Hematopoietic multipotent progenitor cell treated with erythropoietin and hydrocortisone succinate and interleukin-3 and kit ligand, for 6 days (in vitro differentiated cells): ENCODE measurements around the gene DECR2.
"Not testable (repeated sequence)": the region's sequence is repeated elsewhere in the genome, so short reads cannot be mapped to it uniquely, and the experiment has no call there.

ENCODE experiments used
- DNase-seq: peaks from one replicate; pipeline ENCODE4 v3.0.0-alpha.2; 2015

The DECR2 gene

DNA sequence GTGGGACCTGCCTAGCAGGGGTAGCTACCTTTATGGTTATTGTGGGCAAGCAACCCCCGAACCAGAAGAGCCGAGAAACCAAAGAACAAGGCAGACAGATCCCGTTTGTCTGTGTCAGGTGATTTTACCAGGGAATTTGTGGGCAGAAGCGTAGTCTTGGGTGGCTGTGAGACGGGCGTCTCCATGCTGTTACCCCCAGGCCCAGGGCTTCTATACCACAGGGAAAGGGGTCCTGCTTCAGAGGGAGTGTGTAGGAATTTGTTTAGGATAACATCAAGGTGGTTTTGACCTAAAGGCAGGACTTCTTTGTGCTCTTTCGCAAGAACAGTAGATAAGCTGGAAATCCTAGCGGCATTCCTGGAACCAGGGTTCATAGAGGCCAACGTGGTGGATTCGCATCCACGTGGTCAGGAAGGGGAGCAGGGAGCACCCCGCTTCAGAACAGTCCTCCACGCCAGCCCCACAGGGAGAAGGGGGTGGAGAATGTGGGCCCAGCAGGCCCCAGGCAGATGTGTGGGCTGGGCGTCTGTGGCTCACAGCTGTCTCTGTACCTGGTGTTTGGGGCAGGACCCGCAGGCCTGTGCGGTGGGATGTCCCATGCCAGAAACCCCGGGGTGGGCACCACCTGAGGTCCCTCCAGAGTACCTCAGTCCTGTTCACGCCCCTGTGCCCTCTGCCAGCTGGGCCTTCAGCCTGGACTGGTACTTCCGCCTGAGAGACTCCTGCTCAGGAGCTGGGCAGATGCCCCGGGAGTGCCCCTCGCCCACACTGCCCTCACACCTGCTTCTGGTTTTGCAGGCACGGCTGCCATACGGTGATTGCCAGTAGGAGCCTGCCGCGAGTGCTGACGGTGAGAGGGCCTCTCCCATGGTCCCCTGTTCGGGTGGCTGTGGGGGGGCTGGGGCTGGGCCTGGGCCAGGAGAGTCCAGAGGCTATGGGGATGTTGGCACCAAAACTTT lies 4.1 kb downstream of the DECR2 start:
- DNase-seq: peak; percentile 4

DNA sequence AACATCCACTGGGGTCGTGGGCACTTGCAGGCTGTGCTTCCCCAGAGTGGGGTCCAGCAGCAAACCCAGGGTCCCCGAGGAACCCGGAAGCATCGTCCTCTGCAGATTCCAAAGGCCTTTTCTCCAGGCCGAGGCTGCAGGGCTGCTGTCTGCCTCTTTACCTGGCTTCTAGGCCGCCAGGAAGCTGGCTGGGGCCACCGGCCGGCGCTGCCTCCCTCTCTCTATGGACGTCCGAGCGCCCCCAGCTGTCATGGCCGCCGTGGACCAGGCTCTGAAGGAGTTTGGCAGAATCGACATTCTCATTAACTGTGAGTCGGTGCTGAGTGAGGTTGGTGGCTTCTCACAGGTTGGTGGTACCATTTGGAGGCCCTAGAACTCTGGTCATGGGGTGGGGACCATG lies 5.6 kb downstream of the DECR2 start:
- no peak for DNase-seq

DNA sequence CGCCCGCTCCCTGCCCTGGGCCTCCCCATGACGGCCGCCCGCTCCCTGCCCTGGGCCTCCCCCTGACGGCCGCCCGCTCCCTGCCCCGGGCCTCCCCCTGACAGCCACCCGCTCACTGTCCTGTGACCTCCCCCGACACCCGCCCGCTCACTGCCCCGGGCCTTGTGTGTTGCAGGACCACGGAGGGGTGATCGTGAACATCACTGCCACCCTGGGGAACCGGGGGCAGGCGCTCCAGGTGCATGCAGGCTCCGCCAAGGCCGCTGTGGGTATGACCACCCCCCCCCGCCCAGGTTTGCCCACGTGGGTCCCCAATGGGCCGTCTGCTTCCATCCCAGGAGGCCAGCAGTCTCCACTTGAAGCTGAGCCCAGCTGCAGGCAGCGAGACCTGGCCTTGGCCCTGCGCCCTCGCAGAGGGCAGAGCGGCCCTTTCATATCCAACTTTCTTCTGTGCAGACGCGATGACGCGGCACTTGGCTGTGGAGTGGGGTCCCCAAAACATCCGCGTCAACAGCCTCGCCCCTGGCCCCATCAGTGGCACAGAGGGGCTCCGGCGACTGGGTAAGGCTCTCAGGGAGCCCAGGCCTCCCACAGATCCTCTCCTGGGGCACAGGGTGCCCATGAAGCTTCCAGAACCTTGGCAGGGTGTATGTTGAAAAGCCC lies 9.0 kb downstream of the DECR2 start:
- no peak for DNase-seq

DNA sequence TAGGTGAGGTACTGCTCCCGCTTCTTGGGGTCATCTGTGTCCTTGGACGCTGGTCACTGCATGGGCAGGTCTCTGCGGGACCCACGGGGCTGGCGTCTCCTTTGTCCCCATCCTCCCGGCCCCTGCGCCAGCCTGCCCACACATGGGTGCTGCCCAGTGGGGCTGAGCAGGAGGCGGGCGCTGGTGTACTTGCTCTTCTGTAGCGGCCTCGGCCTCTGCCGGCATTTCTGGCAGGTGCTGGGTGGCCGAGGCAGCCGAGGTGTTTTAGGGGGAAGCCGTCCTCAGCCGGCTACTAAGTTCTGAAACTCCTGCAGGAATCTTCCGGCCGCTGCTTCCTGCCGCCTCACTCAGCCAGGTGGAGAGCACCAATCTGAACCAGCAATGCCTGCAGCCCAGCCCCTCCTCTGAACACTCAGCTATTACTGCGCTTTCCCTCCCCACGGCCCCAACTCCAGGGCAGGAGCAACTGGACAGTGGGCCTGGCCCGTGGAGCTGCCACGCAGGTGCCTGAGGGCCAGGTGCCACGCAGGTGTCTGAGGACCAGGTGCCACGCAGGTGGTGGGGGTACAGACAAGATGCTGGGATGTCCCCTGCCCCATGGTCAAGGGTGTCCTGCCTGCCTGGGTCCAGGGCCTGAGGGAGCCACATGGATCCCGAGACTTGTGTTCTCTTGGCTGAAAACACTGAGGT lies 10.0 kb downstream of the DECR2 start:
- no peak for DNase-seq

DNA sequence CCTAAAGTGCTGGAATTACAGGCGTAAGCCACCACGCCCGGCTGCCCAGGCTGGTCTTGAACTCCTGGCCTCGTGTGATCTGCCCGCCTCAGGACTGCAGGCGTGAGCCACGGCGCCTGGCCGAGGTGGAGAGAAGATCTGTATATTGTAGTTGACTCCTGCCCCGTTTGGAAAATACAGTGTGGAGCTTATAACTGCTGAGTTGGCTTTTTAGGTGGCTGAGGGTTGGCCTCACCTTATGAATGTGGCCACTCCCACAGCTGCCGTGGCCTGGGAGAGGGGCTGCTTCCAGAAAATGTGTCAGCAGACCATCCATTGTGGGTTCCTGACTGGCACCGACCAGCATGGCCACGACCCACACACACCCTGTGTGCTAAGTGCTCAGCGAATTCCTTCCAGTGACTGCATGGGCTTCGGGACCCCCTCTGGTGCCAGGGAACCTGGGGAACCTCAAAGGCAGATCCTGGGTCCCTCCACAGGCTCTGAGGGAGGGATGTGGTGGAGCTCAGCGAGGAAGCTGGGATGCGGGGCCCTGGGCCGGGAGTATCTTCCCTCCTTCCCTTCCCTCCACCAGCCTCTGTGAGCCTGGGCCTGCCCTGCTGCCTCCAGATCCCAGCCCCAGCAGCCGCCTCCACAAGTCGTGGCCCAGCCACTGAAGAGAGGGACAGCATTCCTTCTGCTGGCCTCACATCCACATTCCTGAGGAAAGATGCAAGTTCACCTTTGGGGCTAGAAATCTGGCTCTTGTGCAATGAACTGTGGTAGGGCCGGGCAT lies 12.9 kb downstream of the DECR2 start:
- DNase-seq: no peak

DNA sequence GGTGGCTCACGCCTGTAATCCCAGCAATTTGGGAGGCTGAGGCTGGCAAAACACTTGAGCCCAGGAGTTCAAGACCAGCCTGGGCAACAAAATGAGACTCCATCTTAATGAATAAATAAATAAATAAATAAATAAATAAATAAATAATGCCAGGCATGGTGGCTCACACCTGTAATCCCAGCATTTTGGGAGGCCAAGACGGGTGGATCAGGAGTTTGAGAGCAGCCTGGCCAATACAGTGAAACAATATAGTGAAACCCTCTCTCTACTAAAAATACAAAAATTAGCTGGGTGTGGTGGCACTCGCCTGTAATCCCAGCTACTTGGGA lies 13.4 kb downstream of the DECR2 start:
- DNase-seq: not testable (repeated sequence)

DNA sequence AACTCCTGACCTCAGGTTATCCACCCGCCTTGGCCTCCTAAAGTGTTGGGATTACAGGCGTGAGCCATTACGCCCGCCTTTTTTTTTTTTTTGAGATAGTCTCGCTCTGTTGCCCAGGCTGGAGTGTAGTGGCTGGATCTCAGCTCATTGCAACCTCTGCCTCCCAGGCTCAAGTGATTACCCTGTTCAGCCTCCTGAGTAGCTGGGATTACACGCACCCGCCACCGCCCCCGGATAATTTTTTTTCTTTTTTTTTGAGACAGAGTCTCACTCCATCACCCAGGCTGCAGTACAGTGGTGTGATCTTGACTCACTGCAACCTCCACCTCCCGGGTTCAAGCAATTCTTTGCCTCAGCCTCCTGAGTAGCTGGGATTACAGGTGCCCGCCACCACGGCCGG lies 20.5 kb downstream of the DECR2 start:
- not testable (repeated sequence) for DNase-seq

DNA sequence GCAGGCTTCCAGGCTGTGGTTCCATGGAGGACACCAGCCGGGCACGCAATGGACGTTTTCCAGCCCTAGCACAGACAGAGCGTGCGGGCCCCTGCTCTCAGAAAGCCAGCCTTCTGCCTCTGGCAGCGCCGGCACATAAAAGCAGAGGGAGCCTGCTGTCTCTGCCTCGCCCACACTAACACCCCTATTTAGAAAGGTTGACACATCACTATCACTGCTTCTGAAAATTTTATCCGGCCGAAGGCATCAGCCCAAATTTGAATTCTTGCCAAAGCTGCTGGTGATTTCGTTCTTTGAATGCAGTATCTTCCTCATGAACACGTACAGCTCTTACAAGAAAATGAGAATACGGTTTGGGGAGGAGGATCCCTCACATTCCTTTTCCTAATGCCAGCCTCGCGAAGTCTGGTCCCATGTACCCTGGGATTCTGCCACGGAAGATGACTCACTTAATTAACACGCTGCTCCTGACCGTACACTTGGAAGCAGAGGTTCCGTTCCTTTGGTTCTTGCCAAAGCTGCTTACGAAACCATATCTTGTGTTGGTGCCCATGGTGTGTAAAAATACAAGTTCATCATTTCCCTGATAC lies 22.4 kb downstream of the DECR2 start:
- peak; percentile 59 for DNase-seq

DNA sequence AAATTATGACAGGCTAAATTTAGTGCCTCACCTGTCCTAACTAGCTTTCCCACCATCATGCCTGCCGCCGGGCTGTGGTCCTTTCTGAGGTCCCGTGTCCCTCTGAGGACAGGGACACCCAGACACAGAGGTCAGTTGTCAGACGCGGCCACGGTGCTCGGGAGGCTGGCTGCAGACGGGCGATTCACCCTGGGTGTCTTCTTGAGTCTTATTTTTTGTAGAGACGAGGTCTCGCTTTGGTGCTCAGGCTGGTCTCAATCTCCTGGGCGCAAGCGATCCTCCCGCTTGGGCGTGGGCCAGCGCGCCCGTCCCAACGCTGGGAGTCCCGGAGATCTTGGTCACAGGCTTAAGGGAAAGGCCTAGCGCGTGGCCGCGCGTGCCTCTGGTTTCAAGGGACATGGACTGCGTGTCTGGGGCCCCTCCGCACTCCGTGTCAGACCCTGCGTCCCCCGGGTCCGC lies 23.0 kb downstream of the DECR2 start:
- DNase-seq: peak; percentile 55

DNA sequence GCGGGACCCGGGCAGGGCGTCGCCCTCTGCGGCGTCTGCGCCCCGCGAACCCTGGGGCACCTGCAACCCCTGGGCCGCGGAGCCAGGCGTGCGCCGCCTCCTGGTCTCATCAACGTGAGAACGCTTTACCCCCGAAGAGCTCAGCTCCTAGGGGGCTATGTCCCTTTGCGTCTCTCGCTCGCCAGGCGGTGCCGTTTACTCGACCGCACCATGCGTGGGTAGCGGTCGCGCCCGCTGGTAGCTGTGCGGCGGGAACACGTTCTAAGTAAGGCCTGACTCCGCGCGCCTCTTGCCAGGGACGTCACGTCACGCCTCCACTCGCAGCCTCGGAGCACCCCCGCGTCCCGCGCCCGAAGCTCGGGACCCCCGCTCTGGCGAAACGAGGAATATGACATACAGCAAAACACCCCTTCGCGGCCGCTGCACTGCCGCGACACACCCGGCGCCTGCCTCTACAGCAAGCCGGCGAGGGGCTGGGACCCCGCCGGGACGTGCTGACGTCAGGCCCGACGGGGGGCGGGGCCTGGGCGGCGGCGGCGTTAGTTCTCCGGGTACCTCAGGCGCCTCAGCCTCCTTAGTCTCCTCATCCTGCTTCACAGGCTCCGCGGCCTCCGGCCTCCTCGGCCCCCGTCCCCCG lies 23.5 kb downstream of the DECR2 start, which contains the start of gene RAB11FIP3:
Gene RAB11FIP3 (plus strand): TSS at position 568 of the 637 bp plus-strand sequence. CDS start 358 bp downstream, outside the sequence.
- DNase-seq: peak; percentile 90

DNA sequence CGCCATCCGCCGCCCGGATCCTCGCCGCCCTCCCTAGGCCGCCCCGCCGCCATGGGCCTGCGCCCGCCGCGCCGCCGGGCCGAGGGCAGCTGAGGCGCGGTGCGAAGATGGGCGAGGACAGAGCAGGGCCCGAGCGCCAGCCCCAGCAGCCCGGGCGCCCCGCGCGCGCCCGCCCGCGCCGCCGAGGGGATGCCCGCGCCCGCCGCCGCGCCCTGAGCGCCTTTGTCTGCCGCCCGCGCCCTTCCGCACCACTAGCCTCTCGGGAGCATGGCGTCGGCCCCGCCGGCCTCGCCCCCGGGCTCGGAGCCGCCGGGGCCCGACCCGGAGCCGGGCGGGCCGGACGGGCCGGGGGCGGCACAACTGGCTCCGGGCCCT lies 24.0 kb downstream of the DECR2 start:
- peak; percentile 38 for DNase-seq

DNA sequence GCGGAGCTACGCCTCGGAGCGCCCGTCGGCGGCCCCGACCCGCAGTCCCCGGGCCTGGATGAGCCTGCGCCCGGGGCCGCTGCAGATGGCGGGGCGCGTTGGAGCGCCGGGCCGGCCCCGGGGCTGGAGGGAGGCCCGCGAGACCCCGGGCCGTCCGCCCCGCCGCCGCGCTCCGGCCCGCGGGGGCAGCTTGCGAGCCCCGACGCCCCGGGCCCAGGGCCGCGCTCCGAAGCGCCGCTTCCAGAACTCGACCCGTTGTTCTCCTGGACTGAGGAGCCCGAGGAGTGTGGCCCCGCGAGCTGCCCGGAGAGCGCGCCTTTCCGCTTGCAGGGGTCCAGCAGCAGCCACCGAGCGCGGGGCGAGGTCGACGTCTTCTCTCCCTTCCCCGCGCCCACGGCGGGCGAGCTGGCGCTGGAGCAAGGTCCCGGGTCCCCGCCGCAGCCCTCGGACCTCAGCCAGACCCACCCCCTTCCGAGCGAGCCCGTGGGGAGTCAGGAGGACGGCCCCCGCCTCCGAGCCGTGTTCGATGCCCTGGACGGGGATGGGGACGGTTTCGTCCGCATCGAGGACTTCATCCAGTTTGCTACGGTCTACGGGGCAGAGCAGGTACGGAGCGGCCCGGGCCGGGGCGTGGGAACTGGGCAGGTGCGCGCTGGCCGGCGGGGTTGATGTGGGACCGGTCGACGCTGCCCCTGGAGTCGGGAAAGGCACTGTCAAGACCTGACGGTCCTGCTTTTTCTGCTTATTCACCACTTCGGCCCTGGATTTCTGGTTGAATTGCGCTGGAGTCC lies 24.6 kb downstream of the DECR2 start:
- no peak for DNase-seq

DNA sequence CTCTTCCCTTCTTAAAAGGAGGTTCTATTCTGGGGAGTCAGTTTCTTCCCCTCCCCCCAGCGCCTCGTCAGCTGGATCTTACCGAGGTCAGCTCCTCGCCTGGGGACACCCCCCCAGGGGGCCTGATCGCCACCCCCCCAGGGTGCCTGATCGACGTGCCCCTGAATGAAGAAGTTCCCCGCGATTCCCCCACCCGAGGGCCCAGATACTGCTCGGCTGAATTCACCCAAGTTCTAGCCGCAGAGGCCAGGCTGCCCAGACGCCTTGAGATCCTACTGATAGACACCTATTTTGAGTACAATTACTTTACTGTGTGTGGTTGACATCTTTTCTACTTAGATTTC lies 25.2 kb downstream of the DECR2 start:
- no peak for DNase-seq

DNA sequence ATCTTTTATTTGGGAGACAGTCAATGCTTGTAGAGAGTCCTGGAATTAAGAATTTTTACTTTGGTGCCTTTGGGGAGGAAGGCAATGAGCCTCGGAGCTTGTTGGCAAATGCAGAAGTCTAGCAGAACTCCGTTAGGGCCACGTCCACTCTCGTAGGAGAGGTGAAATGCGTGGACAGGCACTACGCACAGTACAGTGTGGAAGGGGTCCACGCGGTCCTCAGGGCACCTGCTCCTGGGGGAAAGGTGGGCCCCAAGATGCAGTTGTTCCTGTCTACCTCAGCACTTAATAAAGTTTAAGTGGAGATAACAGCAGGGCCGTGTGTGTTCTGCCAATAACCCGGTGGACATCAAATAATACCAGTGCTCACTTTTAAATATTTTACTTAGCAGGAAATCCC lies 25.6 kb downstream of the DECR2 start:
- no peak for DNase-seq

DNA sequence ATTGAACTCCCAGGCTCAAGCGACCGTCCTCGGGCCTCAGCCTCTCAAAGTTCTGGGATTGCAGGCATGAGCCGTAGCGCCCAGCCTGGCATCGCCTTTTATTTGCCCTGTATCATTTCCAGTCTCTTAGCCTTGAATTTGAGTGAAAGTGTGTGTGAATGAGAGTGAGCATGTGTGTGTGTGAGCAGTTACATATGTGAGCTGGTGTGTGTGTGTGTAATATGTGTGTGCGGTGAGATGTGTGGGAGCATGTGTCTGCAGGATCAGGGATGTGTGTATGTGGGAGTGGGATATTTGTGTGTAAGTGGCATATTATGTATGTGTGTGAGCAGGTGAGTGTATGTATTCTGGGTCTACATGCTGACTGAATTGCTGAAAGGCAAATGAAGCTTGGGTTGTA lies 29.2 kb downstream of the DECR2 start:
- DNase-seq: no peak

DNA sequence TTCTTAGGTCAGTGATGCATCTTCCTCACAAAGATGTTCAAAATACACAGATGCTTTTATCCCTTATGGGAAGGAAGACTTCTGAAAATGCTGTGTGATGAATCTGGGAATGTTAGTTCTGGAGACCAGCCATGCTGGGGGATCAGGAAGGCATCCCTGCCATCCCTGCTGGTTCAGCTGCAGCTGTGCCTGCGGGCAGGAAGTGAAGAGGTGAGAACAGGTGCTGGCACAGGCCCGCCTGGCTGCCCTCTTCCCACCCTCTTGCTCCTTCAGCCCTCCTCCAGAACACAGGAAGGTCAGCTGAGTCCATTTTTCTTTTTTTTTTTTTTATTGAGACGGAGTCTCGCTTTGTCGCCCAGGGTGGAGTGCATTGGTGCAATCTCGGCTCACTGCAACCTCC lies 38.9 kb downstream of the DECR2 start:
- no peak for DNase-seq

DNA sequence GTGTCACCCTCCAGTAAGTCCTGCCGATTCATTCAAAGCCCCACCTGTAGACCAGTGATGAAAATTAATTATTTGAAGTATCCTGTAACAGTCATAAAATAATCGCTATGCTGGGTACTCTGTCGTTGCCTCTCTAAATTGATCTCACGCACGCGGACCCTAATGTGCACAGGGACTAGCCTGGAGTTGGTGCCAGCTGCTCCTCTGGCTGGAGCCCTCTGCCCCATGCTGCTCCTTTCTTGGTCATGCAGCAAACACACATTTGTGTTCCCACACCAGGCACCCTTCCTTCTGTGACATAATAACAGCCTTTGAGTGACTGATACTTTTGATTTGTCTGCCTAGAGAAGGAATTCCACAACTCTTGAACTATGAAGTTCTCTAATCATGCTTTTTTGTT lies 39.8 kb downstream of the DECR2 start:
- DNase-seq: no peak

DNA sequence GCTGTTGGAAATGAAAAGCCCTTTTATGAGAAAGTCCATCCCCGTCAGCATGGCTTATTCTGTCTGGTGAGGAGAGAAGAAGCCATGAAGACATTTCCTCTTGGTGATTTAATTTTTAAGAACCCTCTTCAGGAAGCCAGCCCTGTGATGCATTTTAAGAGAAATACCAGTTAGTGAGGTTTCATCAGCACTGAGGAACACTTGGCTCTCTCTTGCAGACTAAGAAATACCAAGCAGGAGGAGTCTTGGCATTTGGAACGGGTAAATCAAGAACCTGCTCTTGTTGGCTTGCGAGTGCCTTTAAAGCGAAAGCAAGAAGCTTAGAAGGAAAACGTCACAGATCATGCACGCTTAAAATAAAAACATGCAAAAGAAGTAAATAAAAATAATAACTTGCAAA lies 41.3 kb downstream of the DECR2 start:
- no peak for DNase-seq

DNA sequence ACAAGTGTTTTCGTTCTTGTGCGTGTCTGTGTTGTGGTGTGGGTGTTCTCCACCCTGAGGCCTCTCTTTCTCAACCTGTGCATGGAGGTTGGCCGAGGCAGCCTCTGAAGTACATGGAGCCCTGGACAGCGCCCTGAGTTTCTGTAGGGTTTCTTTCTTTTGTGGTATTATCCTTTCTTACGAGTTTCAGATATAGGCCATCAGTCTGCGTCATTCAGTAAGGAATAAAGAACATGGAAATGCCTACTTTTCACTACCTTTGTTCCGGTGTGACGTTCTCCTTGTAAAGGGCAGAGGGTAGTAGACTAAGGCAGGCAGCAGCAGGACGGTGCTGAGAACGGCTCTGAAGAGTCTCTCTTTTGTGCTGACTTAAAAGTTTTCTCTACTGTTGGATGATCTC lies 42.3 kb downstream of the DECR2 start:
- DNase-seq: no peak

DNA sequence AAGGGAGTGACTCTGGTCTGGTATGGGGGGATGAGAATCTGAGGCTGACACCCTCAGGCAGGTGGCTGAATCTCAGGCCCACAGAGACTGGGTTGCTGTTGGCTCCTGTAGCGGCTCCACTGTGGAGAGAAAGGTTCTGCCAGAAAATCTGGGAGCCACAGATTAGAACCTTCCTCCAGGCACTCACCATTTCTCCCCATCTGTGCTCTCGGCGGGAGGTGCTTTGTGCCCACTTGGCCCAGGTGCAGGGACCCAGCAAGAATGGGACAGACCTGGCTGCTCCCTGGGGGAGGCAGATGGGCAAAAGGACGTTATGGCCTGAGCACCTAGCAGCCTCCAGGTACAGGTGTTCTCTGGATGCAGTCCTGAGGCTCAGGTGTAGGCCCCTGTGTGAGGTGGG lies 43.9 kb downstream of the DECR2 start:
- no peak for DNase-seq

DNA sequence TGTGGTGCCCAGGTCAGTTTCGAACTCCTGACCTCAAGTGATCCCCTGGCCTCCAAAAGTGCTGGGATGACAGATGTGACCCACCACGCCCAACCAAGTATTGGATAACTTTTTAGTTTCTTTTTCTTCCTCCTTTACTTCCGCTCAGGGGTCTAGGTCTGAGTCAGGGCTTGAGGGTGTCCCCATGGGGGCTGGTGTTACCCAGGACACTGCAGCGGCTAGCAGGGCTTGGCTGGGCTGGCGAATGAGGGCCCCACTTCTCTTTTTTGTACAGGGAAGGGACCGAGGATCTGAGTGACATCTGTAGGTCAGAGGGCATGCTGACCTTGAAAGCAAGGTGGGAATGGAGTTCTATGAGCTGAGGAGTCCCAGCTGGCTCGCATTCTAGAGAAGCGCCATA lies 48.7 kb downstream of the DECR2 start:
- DNase-seq: no peak
